CD14-positive monocyte (primary cell): ENCODE results near the gene C17orf78. TPM values are rescaled to one million over a fixed set of nuclear protein-coding genes. Genes with fewer than 3 reads are reported as not detected.

Experiments
- DNase-seq, 3 donors: peaks; one replicate each; pipeline ENCODE4 v3.0.0-alpha.2; 2011 to 2022
- H2AFZ ChIP-seq: 2 replicates; pipeline ENCODE4 v1.6.0; 2012; ENCODE audit warnings: mild to moderate bottlenecking, low read depth, low read length, inconsistent platforms; ENCODE audit not compliant: insufficient read depth, poor library complexity, severe bottlenecking
- H3K27ac ChIP-seq, 2 donors: 1 replicate in 1 of 2; 2 replicates in 1 of 2; pipeline ENCODE4 v1.5.1; 2012 to 2013; ENCODE audit warnings: low read length in 2 of 2, control low read depth in 1 of 2, inconsistent platforms in 1 of 2, low read depth in 1 of 2, mild to moderate bottlenecking in 1 of 2
- H3K27me3 ChIP-seq, 2 donors: one replicate each; pipeline versions ENCODE4 v1.6.0 to v1.6.1; 2011 to 2013; ENCODE audit warnings: low read length in 2 of 2; ENCODE audit not compliant: control insufficient read depth in 2 of 2, insufficient read depth in 2 of 2
- H3K36me3 ChIP-seq, 2 donors: replicated peaks in 1 of 2; 1 replicate in 1 of 2; 2 replicates in 1 of 2; pipeline versions ENCODE4 v1.5.1 to v1.6.1; 2012 to 2013; ENCODE audit warnings: low read length in 2 of 2, control low read depth in 1 of 2, inconsistent platforms in 1 of 2, mild to moderate bottlenecking in 1 of 2; ENCODE audit not compliant: insufficient read depth in 2 of 2, control insufficient read depth in 1 of 2
- H3K4me1 ChIP-seq, 2 donors: 1 replicate in 1 of 2; 2 replicates in 1 of 2; pipeline versions ENCODE4 v1.5.1 to v1.6.1; 2012 to 2013; ENCODE audit warnings: low read length in 2 of 2, control low read depth in 1 of 2, inconsistent platforms in 1 of 2, mild to moderate bottlenecking in 1 of 2, moderate library complexity in 1 of 2; ENCODE audit not compliant: insufficient read depth in 2 of 2, control insufficient read depth in 1 of 2
- H3K4me2 ChIP-seq: replicated peaks from 2 replicates; pipeline ENCODE3; 2012; ENCODE audit warnings: low read length, moderate library complexity, mild to moderate bottlenecking; ENCODE audit not compliant: poor library complexity, severe bottlenecking; ENCODE audit errors: extremely low read depth
- H3K4me3 ChIP-seq, 3 experiments: fragments of 200-600 bp in 1 of 3; sonication (generic) in 1 of 3; replicated peaks in 1 of 3; 1 replicate in 2 of 3; 2 replicates in 1 of 3; pipeline ENCODE4 v1.5.1; 2011 to 2013; ENCODE audit warnings: low read length in 3 of 3, mild to moderate bottlenecking in 3 of 3, control low read depth in 2 of 3, low read depth in 2 of 3, inconsistent platforms in 1 of 3, moderate library complexity in 1 of 3
- H3K79me2 ChIP-seq: 2 replicates; pipeline ENCODE4 v1.6.0; 2012; ENCODE audit warnings: mild to moderate bottlenecking, control low read depth, inconsistent platforms, low read length, moderate library complexity; ENCODE audit not compliant: insufficient read depth
- H3K9ac ChIP-seq: 2 replicates; pipeline ENCODE4 v1.6.0; 2017; ENCODE audit warnings: low read length, mild to moderate bottlenecking; ENCODE audit not compliant: insufficient read depth, poor library complexity, severe bottlenecking
- H3K9me3 ChIP-seq, 2 donors: replicated peaks in 1 of 2; 1 replicate in 1 of 2; 2 replicates in 1 of 2; pipeline versions ENCODE4 v1.5.1 to v1.6.1; 2012 to 2013; ENCODE audit warnings: low read length in 2 of 2, control low read depth in 1 of 2; ENCODE audit not compliant: control insufficient read depth in 1 of 2, insufficient read depth in 1 of 2
- H4K20me1 ChIP-seq: 2 replicates; pipeline ENCODE4 v1.6.0; 2012; ENCODE audit warnings: mild to moderate bottlenecking, low read length, control low read depth, moderate library complexity; ENCODE audit not compliant: insufficient read depth
- H3K27ac Mint-ChIP-seq, 7 donors: one replicate each; pipeline ENCODE4 v1.8.0; 2020; ENCODE audit warnings: mild to moderate bottlenecking in 7 of 7, mixed read lengths in 7 of 7, moderate library complexity in 6 of 7, inconsistent platforms in 2 of 7
- H3K27me3 Mint-ChIP-seq, 3 donors: one replicate each; pipeline ENCODE4 v1.8.0; 2021 to 2022; ENCODE audit warnings: low read depth in 3 of 3, mild to moderate bottlenecking in 3 of 3, mixed read lengths in 3 of 3, moderate library complexity in 3 of 3, inconsistent platforms in 1 of 3
- H3K36me3 Mint-ChIP-seq, 2 donors: one replicate each; pipeline ENCODE4 v1.8.0; 2020; ENCODE audit warnings: mixed read lengths in 2 of 2, inconsistent platforms in 1 of 2, mild to moderate bottlenecking in 1 of 2
- H3K4me1 Mint-ChIP-seq: one replicate; pipeline ENCODE4 v1.8.0; 2020; ENCODE audit warnings: mild to moderate bottlenecking, mixed read lengths
- H3K4me3 Mint-ChIP-seq, 2 donors: one replicate each; pipeline ENCODE4 v1.8.0; 2020; ENCODE audit warnings: mild to moderate bottlenecking in 2 of 2, mixed read lengths in 2 of 2, moderate library complexity in 1 of 2
- H3K9me3 Mint-ChIP-seq, 7 donors: one replicate each; pipeline ENCODE4 v1.8.0; 2020 to 2022; ENCODE audit warnings: mixed read lengths in 7 of 7, mild to moderate bottlenecking in 6 of 7, moderate library complexity in 6 of 7, inconsistent platforms in 2 of 7
- CTCF ChIP-seq: fragments of 200-600 bp; IDR thresholded peaks from one replicate; pipeline ENCODE4 v1.8.0; 2022; ENCODE audit warnings: antibody characterized with exemption, mild to moderate bottlenecking
- WGBS: methylation state at CpG from one replicate; pipeline ENCODE4 v1.1.5; 2013; ENCODE audit warnings: missing lambda C conversion rate; ENCODE audit not compliant: insufficient coverage; 5-methylcytosine and 5-hydroxymethylcytosine counted together
- intact Hi-C, 2 donors: fragments of 100-400 bp; cut with micrococcal nuclease; formaldehyde crosslinking; loops; one replicate each; pipeline versions ENCODE4 v1.15.0 to v1.15.1; 2023
- polyA plus RNA-seq, 3 donors: library from polyadenylated mRNA; depleted of rRNA in 1 of 3; unstranded in 2 of 3; stranded (reverse) in 1 of 3; fragments of 300-500 nt in 2 of 3; fragments of >200 nt in 1 of 3; fragmentation: Illumina TruSeq in 2 of 3; gene quantifications; 1 replicate in 2 of 3; 2 replicates in 1 of 3; pipeline ENCODE4 v1.2.3, GENCODE V29; 2012 to 2021

C17orf78 gene
- polyA plus RNA-seq, 3 donors = not detected

DNA sequence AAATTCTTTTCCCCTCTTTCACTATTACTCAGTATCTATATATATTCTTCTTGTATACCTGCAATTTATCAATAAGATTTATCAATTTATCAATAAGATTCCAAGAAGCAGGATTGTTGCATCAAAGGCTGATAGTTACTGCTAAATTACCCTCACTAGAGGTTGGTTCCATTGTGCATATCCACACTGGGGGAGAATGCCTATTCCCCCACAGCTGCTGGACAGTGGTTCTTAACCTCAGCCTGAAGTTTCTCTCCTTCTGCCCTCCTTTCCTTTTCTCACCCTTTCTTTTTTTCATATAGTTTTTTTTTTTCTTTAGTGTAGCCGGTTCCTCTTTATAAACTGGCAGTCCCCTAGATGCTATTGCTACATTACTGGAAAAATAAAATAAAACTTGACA lies 6.3 kb downstream of the C17orf78 start:
- Histone ChIP-seq H2AFZ (no peak overlapping the region), H4K20me1 (no peaks in the 10 kb centered on the region), H3K27me3 (no peaks in the 10 kb centered on the region), H3K4me3 (no peak overlapping the region), H3K79me2 (no peaks in the 10 kb centered on the region), H3K9ac (no peak overlapping the region), H3K9me3 (no peaks in the 10 kb centered on the region), H3K36me3 (no peaks in the 10 kb centered on the region), H3K27ac (no peak overlapping the region), H3K4me1 (no peaks in the 10 kb centered on the region), H3K4me2 (no peak overlapping the region)
- intact Hi-C loops = no loop called here
- H3K27me3 Mint-ChIP-seq = peaks cover 0 to 5% (median 0%) of the 10 kb centered on the region in 3 donors
- DNase-seq = no peak
- H3K4me1 Mint-ChIP-seq = peaks cover 8% of the 10 kb centered on the region
- no peak overlapping the region for H3K27ac Mint-ChIP-seq
- H3K9me3 Mint-ChIP-seq = peaks cover 0 to 3% (median 0%) of the 10 kb centered on the region in 7 donors
- no peaks in the 10 kb centered on the region for H3K36me3 Mint-ChIP-seq
- no peak for TF ChIP-seq CTCF
- no peak overlapping the region for H3K4me3 Mint-ChIP-seq
- WGBS = no CpG with 5 or more reads among the region's 1 CpG

DNA sequence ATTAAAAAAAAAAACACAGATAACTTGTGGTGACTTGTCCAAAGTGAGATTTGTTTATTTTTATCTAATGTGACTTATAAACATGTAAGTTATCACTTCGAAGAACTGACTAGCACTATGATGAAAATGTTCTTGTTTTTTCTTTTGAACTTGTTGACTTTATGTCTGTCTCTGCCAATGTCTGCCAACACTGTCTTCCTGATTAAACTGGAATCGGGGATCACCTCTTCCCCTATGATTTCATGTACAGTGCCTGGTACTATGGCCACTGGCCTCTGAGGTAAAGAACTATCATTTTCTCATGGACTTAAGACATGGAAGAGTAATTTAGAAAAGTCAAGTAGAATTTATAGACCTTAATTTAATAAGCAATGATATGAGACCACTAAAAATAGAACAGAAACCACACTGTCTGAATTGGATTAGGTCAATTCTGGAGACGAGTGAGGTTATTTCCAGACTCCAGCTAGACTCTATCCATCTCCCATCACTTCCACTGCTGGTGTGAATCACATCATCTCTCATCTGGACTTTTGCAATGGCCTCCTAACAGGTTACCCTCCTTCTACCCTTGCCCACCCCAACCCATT lies 8.9 kb downstream of the C17orf78 start:
- Histone ChIP-seq H3K9ac (no peak overlapping the region), H3K27ac (no peak overlapping the region), H3K27me3 (no peaks in the 10 kb centered on the region), H3K79me2 (no peaks in the 10 kb centered on the region), H3K4me1 (no peaks in the 10 kb centered on the region), H3K36me3 (no peaks in the 10 kb centered on the region), H3K4me3 (no peak overlapping the region), H2AFZ (no peak overlapping the region), H3K9me3 (no peaks in the 10 kb centered on the region), H3K4me2 (no peak overlapping the region), H4K20me1 (no peaks in the 10 kb centered on the region)
- Mint-ChIP-seq H3K27me3 (peaks cover 0 to 5% (median 0%) of the 10 kb centered on the region in 3 donors), H3K9me3 (no peaks in the 10 kb centered on the region), H3K27ac (peak overlapping the region in 1 of 7 donors; percentile 2), H3K4me3 (no peak overlapping the region), H3K36me3 (no peaks in the 10 kb centered on the region), H3K4me1 (peaks cover 1% of the 10 kb centered on the region)
- WGBS = no CpG with 5 or more reads among the region's 3 CpGs
- no peak for TF ChIP-seq CTCF
- intact Hi-C loops = no loop called here
- no peak for DNase-seq
